ENCODE data around the gene ALCAM.
A peak's percentile ranks its signal among the peaks of the same experiment; 100 is the strongest.

The ALCAM gene

GRCh38 chr3:105366326-105367062 is at the start of gene ALCAM:
Gene ALCAM, plus strand, starts transcription at chr3:105366909.
- peak; percentile 62 for FAIRE-seq

- no peak for FAIRE-seq
Measured at GRCh38 chr3:105317841-105318240, 48.9 kb upstream of the ALCAM start.

GRCh38 chr3:105322570-105323273 is 44.0 kb upstream of the ALCAM start:
- FAIRE-seq = no peak

GRCh38 chr3:105323274-105323599 is 43.5 kb upstream of the ALCAM start:
- FAIRE-seq = no peak

GRCh38 chr3:105324951-105325350 is 41.8 kb upstream of the ALCAM start:
- FAIRE-seq = no peak

- no peak for FAIRE-seq
Measured at GRCh38 chr3:105327662-105328337, 38.9 kb upstream of the ALCAM start.

GRCh38 chr3:105328338-105328730 is 38.4 kb upstream of the ALCAM start:
- FAIRE-seq = no peak

- no peak for FAIRE-seq
Measured at GRCh38 chr3:105332961-105333360, 33.7 kb upstream of the ALCAM start.

GRCh38 chr3:105334138-105334882 is 32.4 kb upstream of the ALCAM start:
- no peak for FAIRE-seq

GRCh38 chr3:105339946-105340345 is 26.8 kb upstream of the ALCAM start:
- FAIRE-seq = no peak

- FAIRE-seq = no peak
Measured at GRCh38 chr3:105343991-105344390, 22.7 kb upstream of the ALCAM start.

GRCh38 chr3:105345156-105345555 is 21.6 kb upstream of the ALCAM start:
- no peak for FAIRE-seq

GRCh38 chr3:105347625-105348302 is 18.9 kb upstream of the ALCAM start:
- no peak for FAIRE-seq

GRCh38 chr3:105348307-105348706 is 18.4 kb upstream of the ALCAM start:
- no peak for FAIRE-seq

- no peak for FAIRE-seq
Measured at GRCh38 chr3:105349684-105350387, 16.9 kb upstream of the ALCAM start.

GRCh38 chr3:105351821-105352220 is 14.9 kb upstream of the ALCAM start:
- FAIRE-seq = no peak

GRCh38 chr3:105352976-105353375 is 13.7 kb upstream of the ALCAM start:
- no peak for FAIRE-seq

- no peak for FAIRE-seq
Measured at GRCh38 chr3:105353485-105354161, 13.1 kb upstream of the ALCAM start.

- no peak for FAIRE-seq
Measured at GRCh38 chr3:105354429-105354828, 12.3 kb upstream of the ALCAM start.

GRCh38 chr3:105355408-105356061 is 11.2 kb upstream of the ALCAM start:
- no peak for FAIRE-seq

GRCh38 chr3:105356396-105356795 is 10.3 kb upstream of the ALCAM start:
- no peak for FAIRE-seq
